GM04503 (cell line): ENCODE measurements around the gene FBXW9.
A peak's percentile ranks its signal among the peaks of the same experiment; 100 is the strongest.
"Not testable (repeated sequence)": the region's sequence is repeated elsewhere in the genome, so short reads cannot be mapped to it uniquely, and the experiment has no call there.

Experiments used
- DNase-seq: peaks from one replicate; pipeline ENCODE4 v3.0.0-alpha.2; 2012; ENCODE audit warnings: low read depth

FBXW9 gene

DNA sequence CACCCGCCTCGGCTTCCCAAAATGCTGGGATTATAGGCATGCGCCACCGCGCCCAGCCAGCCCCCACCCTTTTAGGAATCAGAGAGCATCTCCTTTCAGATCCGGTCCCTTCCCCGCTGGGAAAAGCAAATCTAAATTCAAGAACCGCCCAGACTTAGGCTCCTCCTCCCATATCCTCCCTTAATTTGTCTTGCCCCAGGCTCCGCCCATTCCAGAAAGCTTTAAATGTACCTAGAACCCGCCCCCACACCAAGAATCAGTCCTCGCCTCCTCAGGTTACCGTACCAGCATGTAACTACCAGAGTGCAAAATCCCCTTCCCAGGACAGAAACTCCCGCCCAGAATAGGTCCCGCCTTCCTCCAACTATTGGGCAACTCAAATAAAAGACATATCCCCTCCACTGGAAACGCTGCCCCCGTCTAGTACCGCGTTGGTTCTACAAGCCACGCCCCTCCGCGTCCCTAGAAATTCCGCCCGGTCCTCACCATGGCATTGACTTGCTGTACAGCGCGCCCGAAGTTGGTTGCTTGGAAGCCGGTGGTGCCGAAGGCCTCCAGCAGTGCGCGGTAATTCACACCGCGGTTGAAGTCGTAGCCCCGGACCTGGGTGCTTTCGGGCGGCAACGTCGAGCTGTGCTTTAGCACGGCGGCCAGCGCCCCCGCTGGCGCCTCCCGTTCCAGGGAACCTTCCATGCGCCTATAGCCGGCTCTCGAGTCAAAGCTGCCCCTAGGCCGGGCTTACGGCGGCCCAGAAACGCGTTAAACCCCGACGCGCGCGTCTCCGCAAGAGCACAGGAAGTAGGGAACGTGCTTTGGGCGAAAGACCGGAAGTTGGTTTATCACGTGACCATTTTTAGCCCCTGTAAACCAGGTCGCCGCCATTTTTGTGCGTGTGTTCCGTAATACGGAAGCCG is 15.1 kb downstream of the FBXW9 start, which contains the start of gene DHPS:
Gene DHPS (minus strand): TSS at position 807 of the 914 bp plus-strand sequence. CDS start 114 bp downstream, at position 693.
- peak; percentile 83 for DNase-seq

DNA sequence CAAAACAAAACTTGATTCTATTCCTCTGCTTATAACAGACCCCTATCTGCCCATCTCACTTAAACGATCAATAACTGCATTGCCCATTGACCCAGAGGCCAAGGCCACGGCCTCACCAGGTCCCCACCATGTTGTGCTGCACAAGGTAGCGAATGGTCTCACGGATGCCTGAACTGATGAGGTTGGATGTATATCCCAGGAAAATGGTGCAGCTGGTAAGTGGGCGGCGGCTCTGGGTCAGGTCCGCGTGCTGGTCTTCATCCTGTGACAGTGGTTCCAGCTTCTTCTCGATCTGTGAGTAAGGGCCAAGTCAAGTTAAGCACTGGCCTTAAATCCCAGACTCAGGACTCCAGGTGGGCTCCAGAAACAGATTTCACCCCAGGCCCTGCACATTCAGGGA is 16.4 kb downstream of the FBXW9 start:
- DNase-seq, result no peak

DNA sequence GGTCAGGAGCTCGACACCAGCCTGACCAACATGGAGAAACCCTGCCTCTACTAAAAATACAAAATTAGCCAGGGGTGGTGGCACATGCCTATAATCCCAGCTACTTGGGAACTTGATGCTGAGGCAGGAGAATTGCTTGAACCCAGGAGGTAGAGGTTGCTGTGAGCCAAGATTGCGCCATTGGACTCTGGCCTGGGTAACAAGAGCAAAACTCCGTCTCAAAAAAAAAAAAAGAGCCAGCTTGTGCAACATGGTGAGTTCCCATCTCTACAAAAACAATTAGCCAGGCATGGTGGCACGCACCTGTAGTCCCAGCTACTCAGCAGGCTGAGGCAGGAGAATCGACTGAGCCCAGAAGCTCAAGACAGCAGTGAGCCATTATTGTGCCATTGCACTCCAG is 18.4 kb downstream of the FBXW9 start:
- not testable (repeated sequence) for DNase-seq

DNA sequence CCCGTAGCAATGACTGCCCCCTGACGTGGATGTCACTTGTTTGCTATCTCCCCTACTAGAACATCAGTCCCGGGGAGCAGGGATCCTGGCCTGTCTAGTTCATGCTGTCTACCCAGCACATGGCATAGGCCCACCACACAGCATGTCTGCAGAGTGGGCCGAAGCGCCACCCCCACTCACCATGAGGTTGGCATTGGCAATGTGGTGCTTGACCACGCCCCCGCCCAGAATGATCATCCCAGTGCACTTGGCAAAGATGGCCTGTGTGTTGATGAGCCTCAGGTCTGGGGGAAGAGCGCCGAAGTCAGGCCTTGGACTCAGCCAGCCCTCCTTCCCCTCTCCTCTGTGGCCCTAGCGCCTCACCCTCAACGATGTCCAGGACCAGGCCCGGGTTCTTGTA is 19.5 kb downstream of the FBXW9 start:
- no peak for DNase-seq

DNA sequence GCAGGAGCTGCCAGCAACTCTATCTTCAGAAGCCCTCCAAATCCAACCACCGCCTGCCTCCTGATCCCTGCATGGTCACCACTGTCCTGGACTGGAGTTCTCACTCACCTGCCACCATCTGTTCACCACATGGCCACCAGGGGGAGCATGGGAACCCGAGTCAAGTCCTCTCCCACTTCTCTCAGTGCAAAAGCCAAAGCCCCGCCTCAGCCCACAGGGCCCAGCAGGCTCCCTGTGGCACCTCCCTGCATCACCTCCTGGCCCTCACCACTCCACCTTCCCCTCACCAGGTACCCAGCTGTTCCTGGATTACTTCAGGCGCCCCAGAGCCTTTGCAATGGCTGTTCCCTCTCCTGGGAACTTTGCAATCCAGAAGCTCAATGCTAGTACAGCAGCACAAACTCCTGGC is 20.0 kb downstream of the FBXW9 start:
- DNase-seq, result no peak

DNA sequence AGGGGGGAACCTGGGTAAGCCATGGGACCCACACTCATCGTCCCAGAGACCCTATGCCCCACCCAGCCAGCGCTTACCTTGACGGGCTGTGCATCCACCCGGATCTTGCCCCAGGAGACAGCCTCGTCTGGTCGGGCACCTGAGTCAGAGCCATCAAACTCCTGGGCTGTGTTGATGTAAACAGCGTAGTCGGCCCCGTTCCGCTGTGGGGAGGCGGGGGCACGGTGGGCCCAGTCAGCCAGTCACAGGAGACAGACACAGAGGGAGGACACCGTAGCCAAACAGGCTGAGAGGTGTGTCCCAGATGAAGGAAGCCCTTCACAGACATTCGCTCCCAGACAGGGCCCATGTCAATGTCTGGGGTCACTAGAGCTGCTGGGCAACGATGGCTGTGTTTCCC is 20.5 kb downstream of the FBXW9 start:
- DNase-seq, result no peak

DNA sequence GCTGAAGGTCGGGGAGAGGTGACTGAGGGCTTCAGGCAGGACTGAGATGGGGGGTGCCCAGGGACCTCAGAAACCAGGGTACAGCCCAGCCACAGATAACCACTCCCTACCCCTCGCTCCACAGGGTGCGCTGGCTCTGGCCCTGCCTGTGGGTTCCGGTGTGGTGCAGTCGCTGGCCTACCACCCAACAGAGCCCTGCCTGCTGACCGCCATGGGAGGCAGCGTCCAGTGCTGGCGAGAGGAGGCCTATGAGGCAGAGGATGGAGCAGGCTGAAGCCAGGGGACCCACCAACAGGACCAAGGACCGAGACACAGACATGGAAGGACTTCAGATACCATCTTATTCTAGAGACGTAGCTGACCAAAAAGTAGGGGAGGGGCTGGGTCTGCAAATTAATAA is 21.0 kb downstream of the FBXW9 start:
- DNase-seq, result no peak

DNA sequence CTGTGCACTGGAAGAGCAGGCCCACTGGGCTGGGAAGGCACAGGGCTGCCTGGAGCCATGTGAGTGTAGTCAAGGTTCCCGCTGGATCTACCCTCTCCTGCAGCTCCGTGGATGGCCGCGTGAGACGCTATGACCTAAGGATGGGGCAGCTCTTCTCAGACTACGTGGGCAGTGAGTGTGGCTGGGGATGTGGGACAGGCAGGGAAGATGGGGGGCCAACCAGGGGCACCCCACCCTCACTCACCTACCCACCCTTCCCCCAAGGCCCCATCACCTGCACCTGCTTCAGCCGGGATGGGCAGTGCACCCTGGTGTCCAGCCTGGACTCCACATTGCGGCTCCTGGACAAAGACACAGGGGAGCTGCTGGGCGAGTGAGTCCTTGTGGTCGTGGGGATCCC is 23.7 kb downstream of the FBXW9 start:
- no peak for DNase-seq

DNA sequence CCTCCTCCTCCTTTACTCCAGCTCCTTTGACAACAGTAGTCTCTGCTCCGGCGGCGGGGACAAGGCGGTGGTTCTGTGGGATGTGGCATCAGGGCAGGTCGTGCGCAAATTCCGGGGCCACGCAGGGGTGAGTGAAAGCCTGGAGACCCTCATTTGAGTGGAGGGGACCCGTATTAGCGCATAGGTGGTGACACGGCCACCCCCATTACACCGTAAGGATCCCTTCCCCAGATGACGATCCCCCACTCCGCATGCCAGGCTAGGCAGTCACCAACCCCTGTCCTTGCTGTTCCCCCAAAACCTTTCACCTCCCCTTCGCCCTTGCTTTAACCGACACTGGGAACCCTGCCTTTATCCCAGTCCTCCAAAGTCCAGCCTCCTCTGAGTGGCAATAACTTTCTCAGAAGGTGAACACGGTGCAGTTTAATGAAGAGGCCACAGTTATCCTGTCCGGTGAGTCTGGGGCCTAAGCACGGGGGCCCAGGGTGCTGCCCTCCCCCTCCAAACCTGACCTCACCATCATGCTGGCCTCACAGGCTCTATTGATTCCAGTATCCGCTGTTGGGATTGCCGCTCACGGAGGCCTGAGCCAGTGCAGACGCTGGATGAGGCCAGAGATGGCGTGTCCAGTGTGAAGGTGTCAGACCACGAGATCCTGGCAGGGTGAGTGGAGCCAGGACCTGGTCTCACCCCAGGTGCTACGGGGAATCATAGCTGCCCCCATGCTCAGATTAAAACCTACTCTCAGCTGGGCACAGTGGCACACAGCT is 26.1 kb downstream of the FBXW9 start:
- no peak for DNase-seq

DNA sequence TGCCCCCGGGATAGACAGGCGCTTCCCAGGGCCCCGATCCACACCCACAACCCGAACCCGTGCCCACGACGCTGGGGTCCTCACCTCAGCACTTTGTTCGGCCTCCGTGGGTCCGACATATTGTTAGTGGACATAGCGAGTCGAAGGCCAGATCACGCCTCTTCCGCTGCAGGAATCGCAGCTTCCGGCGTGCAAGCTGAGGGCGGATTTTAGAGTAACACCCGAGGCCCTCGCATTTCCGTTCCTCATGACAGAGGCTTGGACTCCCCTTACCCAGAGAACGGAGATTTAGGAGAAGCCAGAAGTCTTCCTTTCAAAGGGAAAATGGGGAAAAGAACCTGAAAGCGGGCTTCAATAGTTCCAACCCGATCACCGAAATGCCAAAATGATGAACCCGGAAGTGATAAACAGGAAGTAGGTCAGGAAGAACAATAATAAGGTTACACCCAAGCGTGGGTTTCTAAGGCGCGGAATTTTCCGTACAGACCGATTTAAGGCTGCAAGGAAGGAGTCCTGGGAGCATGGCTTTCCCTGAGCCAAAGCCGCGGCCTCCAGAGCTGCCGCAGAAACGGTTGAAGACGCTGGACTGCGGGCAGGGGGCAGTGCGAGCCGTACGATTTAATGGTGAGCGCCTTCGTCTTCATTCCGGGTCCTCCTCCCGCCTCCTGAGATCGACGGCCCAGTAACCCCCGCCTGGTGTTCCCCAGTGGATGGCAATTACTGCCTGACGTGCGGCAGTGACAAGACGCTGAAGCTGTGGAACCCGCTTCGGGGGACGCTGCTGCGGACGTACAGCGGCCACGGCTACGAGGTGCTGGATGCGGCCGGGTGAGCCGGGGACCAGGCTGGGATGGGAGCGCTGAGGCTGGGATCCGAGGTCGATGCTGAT is 26.9 kb downstream of the FBXW9 start:
- DNase-seq, result peak; percentile 58

DNA sequence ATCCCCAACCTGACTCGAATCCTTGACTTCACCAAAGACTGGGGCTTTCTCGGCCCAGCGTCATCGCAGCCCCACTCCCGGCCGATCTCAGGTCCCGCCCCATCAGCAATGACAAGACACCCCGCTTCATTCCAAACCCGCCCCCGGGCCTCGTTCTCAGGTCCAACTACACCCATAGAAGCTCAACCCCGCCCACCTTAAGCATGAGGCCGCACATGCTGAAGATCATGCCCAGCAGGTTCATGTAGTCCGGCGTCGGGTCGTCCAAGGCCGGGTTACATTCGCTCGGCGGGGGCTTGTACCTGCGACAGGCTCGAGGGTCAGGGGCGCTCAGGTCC is 27.5 kb downstream of the FBXW9 start:
- DNase-seq, result no peak

DNA sequence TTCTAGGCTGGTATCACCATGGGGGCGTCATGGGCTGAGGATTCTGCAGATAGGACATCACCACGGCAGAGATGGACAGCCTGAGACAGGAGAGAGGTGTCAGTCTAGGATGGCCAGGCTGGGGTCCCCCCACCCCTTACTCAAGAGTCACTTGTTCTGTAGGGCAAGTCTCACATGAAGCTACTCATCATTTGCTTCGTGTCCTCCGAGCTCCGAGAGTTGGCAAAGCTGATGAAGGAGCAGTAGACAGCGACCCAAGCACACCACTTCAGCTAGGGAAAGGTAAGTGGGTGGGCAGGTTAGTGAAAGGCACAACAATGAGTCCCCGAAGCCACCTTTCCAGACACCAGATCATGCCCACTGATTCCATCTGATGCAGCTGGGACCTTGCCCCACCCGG is 28.1 kb downstream of the FBXW9 start:
- DNase-seq, result no peak

DNA sequence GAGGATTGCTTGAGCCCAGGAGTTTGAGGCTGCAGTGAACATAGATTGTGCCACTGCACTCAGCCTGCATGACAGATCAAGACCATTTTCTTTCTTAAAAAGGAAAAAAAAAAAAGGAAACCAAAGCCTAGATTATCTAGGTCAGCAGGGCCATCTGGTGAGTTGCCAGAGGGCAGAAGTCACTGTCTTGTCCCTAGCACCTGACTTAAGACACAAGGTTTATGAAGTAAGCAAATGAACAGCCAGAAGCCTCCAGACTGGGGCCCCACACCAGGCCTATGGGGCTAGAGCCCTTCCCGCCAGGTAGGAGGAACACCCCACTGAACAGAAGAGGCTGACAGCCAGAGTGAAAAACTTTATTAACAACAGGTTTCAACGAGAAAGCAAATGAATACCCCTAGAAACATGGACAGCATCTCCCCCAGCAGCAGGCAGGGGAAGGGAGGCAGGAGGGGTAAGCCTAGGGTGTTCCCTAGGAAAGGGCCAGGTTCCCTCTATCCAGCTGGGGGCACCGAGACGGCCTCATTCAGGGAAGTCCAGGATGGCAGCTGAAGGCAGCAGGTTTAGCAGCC is 28.6 kb downstream of the FBXW9 start:
- no peak for DNase-seq

DNA sequence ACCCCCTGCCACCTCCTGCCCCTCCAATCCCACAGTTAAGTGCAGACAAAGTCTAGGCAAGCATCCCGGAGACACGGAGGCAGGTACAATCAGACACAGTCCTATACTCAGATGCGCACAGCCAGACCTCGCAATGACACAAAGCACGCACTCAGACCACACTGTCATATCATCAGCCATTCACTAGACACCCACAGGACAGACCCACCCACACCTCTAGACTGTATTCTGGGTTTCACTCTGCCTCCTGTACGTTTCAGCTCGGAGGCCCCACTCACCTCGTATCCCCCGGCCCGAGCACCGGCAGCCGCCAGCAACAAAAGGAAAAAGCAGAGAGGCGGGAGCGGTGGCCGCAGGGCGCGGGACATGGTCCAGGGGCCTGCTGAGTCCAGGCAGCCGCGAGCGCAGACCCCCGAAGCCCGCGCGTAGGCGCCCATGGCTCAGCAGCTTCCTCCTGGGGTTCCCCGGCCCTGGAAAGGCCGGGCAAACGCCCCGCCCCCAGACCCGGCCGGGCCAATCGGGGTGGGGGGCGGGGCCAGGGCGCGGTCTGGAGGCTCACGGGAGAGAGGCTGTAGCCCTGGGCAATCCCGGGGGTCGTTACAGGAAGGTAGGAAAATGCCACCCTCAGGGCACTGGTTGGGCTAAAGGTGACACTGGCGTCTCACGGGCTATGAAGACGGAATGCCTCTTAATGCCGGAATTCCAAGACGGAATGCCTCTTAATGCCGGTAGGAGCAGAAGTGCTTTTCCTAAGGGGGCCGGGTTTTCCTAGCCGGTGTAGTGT is 30.0 kb downstream of the FBXW9 start, which contains the start of the genes MAN2B1 and WDR83:
Gene MAN2B1 (minus strand): TSS at position 478 of the 784 bp plus-strand sequence. CDS start 41 bp downstream, at position 437.
Gene WDR83 (plus strand): TSS at position 543 of the 784 bp plus-strand sequence. CDS start 2,984 bp downstream, outside the sequence.
- DNase-seq, result no peak

DNA sequence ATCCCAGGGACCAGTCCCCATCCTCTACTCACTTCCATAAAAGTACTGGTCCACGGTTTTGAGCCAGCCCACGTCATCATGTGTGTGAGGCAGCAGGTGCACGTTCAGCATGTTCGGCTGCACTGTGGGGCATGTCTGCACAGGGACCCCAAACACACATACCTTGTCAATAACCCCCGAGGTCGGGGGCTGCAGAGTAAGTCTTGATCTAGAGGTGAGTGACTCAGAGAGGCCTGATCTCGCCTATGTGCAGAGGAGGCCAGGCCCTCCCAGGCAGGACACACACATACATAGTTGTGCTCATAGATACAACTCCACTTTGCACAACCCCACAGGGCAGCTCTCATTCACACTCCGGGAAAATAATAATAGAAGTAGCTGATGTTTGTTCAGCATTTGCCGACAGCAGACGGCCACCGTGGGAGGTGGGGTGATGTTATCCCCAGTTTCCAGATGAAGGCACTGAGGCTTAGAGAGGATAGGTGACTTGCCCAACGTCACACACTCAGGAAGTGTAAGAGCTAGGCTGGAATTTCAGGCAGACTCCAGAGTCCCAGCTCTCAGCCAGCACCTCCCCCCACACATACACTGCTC is 30.7 kb downstream of the FBXW9 start:
- DNase-seq, result no peak

DNA sequence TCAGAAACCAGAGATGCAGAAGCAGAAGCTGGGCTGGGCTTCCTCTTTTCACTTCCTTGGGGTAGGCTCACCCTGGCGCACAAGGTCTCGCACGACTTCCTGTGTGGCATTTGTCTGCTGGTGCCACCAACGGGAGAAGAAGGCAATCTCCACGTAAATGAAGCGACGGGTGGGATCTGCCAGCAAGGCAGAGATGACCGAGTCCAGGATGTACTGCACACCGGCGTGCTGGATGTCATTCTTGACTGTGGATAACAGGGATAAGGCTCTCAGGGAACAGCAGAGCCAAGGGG is 31.2 kb downstream of the FBXW9 start:
- no peak for DNase-seq

DNA sequence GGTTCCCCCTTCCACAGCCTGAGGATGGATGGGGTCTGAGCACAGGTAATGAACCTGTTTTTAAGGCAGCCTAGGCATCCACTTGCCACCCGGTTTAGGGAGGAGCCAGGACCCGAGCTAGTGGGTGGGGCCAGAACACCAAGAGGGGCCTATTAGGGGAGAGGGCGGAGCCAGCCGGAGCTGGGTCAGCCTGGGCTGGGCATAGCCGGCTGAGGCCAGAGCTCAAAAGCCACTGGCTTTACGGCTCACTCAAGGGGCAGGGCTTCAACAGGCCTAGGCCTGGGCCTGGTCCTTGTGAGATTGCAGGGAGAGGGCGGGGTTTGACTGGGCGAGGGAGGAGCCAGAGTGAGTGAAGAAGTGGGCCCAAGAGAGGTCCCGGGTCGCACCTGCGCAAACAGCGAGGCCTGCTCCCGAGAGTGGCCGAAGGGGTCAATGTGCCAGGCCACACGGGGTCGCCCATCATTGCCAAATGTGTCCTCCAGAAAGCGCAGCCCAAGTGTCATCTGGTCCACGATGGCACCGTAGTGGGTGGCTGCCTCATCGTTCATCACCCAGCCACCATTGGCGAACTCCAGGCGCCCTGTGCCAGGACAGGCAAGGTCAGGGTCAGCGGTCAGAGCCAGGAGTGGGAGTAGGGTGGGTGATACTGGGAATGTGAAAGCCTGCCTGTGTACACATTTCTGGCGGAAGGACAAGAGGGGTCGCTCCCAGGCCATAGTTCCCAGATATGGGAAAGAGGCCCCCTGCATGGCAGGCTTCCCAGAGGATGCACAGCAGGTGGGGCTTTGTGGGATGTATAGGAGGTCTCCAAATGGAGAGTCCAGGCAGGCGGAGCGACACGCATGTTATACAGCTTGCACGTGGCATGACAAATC is 31.8 kb downstream of the FBXW9 start:
- no peak for DNase-seq

DNA sequence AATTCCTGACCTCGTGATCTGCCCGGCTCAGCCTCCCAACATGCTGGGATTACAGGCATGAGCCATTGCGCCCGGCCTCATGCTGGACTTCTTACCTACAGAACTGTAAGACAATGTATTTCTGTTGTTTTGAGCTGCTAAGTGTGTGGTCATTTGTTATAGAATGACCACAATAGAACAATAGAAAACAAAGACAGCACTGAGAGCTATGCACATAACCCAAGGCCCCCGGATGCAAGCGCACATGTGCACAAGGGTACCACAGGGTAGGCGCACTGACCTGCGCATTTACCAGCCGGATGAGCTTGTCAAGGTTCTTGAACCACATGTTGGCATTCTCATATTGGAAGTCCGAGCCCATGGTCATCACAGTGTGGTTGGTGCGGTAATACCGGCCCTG is 35.5 kb downstream of the FBXW9 start:
- no peak for DNase-seq

DNA sequence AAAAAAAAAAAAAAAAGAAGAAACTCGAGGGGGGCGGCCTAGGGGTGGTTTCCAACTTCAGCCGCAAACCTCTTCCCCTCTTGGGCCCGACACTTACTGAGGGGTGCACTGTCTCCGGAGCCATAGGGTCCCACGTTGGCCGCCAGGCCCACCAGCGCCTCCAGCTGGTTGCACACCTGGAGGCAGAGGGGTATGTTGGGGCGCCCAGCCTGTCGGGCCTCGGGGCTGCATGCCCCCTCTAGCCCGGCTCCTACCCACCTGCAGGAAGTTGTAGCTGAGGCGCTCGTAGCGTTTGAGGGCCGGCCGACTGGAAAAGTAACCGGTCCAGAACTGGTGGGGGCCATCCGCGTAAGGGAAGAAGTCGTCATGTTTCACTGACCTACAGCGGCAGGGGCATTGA is 38.5 kb downstream of the FBXW9 start:
- DNase-seq, result no peak
